Measurements from ENCODE around the gene VILL. TPM values are rescaled to one million over a fixed set of nuclear protein-coding genes. Genes with fewer than 3 reads are reported as not detected.

The VILL gene
- polyA plus RNA-seq, 1 of the 3 experiments (the other 2 are of a cell fraction): 8.8 TPM

GRCh38 chr3:37997342-37997741 is 6.8 kb downstream of the VILL start:
- POLR2A ChIA-PET: interaction anchor here (0.6 to 1.1 kb wide), 2 partner anchors 139 to 406 kb away, joined by 3 read pairs; partner anchors contain the start of gene ACAA1
- peaks cover 4% of the 10 kb centered on the region for H3F3A ChIP-seq (replicated peaks; ENCODE audit: insufficient read depth)
- peaks cover 0 to 3% of the 10 kb centered on the region in 2 experiments for H3K36me3 ChIP-seq (replicated peaks in 1 of 2; ENCODE audit: control insufficient read depth in 1 of 2, insufficient read depth in 2 of 2, low read length in 1 of 2)
- peaks cover 5 to 19% of the 10 kb centered on the region in 2 experiments; a peak in 3 of 4 replicates for H3K4me1 ChIP-seq (ENCODE audit: control insufficient read depth in 1 of 2, insufficient read depth in 2 of 2, low read depth in 1 of 2, low read length in 1 of 2)
- no peak overlapping the region for H3K27ac ChIP-seq (ENCODE audit: low read depth in 2 of 2, low read length in 1 of 2)
- H3K4me3 ChIP-seq (ENCODE audit: low read depth in 2 of 2, low read length in 1 of 2): no peak overlapping the region
- no peaks in the 10 kb centered on the region for H3K79me2 ChIP-seq (ENCODE audit: insufficient read depth)
- H3K4me2 ChIP-seq: no peak overlapping the region
- CTCF ChIA-PET: interaction anchor here (0.6 to 2.4 kb wide), 32 partner anchors 9 to 483 kb away, joined by 3 to 17 read pairs (median 4); no protein-coding TSS in a partner anchor
- H3K27me3 ChIP-seq (ENCODE audit: insufficient read depth): no peaks in the 10 kb centered on the region
- TF ChIP-seq JUND (IDR thresholded peaks at IDR 0.05) (no peak), MAX (IDR thresholded peaks at IDR 0.05; ENCODE audit: low read depth) (no peak), USF1 (IDR thresholded peaks at IDR 0.05; ENCODE audit: borderline replicate concordance, low read depth) (no peak), NRF1 (IDR thresholded peaks at IDR 0.05; ENCODE audit: low read depth, low read length) (no peak), USF2 (IDR thresholded peaks at IDR 0.05; ENCODE audit: borderline replicate concordance, low read depth, low read length) (no peak), REST (IDR thresholded peaks at IDR 0.05; ENCODE audit: low read depth, low read length) (no peak), NFIC (IDR thresholded peaks at IDR 0.05; ENCODE audit: borderline replicate concordance) (no peak), GATA2 (CRISPR knock-in tag; IDR thresholded peaks at IDR 0.05) (no peak), SIN3A (IDR thresholded peaks at IDR 0.05; ENCODE audit: borderline replicate concordance, low read depth, low read length) (no peak), CTCF (IDR thresholded peaks at IDR 0.05) (no peak), ZBTB33 (IDR thresholded peaks at IDR 0.05; ENCODE audit: borderline replicate concordance, low read depth) (no peak), SMC3 (IDR thresholded peaks at IDR 0.05; ENCODE audit: low read depth, low read length) (no peak), FOXJ3 (CRISPR knock-in tag; IDR thresholded peaks at IDR 0.05) (no peak), RFX5 (IDR thresholded peaks at IDR 0.05; ENCODE audit: low read length) (no peak), TCF12 (IDR thresholded peaks at IDR 0.05) (no peak), MXI1 (IDR thresholded peaks at IDR 0.05; ENCODE audit: low read depth, low read length) (no peak)
- no peak overlapping the region for H2AFZ ChIP-seq (ENCODE audit: low read depth)
- H3K9me3 ChIP-seq: no peaks in the 10 kb centered on the region
- no peak for DNase-seq
- no peaks in the 10 kb centered on the region for H3K9me2 ChIP-seq
- H3K9ac ChIP-seq: no peak overlapping the region
- H4K20me1 ChIP-seq (ENCODE audit: insufficient read depth): no peaks in the 10 kb centered on the region
- WGBS (ENCODE audit: low lambda C conversion rate): no CpG with 5 or more reads among the region's 10 CpGs

Measured in SK-N-SH (cell line).